BJ (cell line): ENCODE measurements around the gene EHF. TPM values are rescaled to one million over a fixed set of nuclear protein-coding genes. Genes with fewer than 3 reads are reported as not detected.
A peak's percentile ranks its signal among the peaks of the same experiment; 100 is the strongest.

ENCODE experiments used
- CTCF ChIA-PET: fragments of 350-600 bp; formaldehyde crosslinking; extraction: SDS; loops from one replicate; lab custom pipeline; 2021; ENCODE audit warnings: antibody characterized with exemption, inconsistent platforms; lab: Yijun Ruan, JAX
- POLR2A ChIA-PET: fragments of 300-600 bp; sonication (Branson Sonifier 250); formaldehyde crosslinking; extraction: SDS; loops from one replicate; lab custom pipeline; 2021; ENCODE audit warnings: antibody characterized with exemption; lab: Charles Lee
- DNase-seq: peaks from one replicate; pipeline ENCODE4 v3.0.0-alpha.2; 2011; ENCODE audit warnings: low read depth
- H3K27me3 ChIP-seq: 2 replicates; pipeline ENCODE4 v1.6.0; 2011; ENCODE audit warnings: low read length; ENCODE audit not compliant: control insufficient read depth, insufficient read depth
- H3K36me3 ChIP-seq: 2 replicates; pipeline ENCODE4 v1.5.1; 2011; ENCODE audit warnings: low read length; ENCODE audit not compliant: control insufficient read depth, insufficient read depth
- H3K4me3 ChIP-seq: 2 replicates; pipeline ENCODE4 v1.5.1; 2011; ENCODE audit warnings: low read depth, mild to moderate bottlenecking, control low read depth, low read length
- CTCF ChIP-seq: IDR thresholded peaks from 2 replicates; pipeline ENCODE4 v1.5.1; 2011; ENCODE audit warnings: low read depth, mild to moderate bottlenecking, control low read depth, inconsistent platforms, low read length, moderate library complexity; ENCODE audit not compliant: insufficient read depth
- polyA plus RNA-seq: library from polyadenylated mRNA; depleted of rRNA; stranded (reverse); fragments of >200 nt; gene quantifications from 2 replicates; pipeline ENCODE4 v1.2.3, GENCODE V29; 2011

EHF gene
- polyA plus RNA-seq, 1 experiment: not detected

- POLR2A ChIA-PET: no interaction called here
- Histone ChIP-seq H3K36me3 (no peaks in the 10 kb centered on the region), H3K4me3 (no peak overlapping the region), H3K27me3 (peaks cover 12% of the 10 kb centered on the region)
- no peak for TF ChIP-seq CTCF
- CTCF ChIA-PET: no interaction called here
- DNase-seq: no peak
These were observed 37.1 kb upstream of the EHF start for GRCh38 chr11:34583818-34584217.

GRCh38 chr11:34585304-34585734 lies 35.6 kb upstream of the EHF start:
- Histone ChIP-seq H3K27me3 (peaks cover 8% of the 10 kb centered on the region), H3K36me3 (no peaks in the 10 kb centered on the region), H3K4me3 (no peak overlapping the region)
- no peak for TF ChIP-seq CTCF
- ChIA-PET POLR2A (no interaction called here), CTCF (interaction anchor here (0.7 to 4.6 kb wide), 21 partner anchors 9 to 900 kb away, joined by 3 to 57 read pairs (median 5); no protein-coding TSS in a partner anchor)
- no peak for DNase-seq

GRCh38 chr11:34585735-34586487 lies 35.0 kb upstream of the EHF start:
- ChIA-PET CTCF (interaction anchor here (0.6 to 4.6 kb wide), 35 partner anchors 9 to 899 kb away, joined by 3 to 57 read pairs (median 4); no protein-coding TSS in a partner anchor), POLR2A (no interaction called here)
- Histone ChIP-seq H3K27me3 (peaks cover 3% of the 10 kb centered on the region), H3K36me3 (no peaks in the 10 kb centered on the region), H3K4me3 (no peak overlapping the region)
- peak; percentile 56 for TF ChIP-seq CTCF
- DNase-seq: no peak

GRCh38 chr11:34586488-34587281 lies 34.2 kb upstream of the EHF start:
- ChIA-PET CTCF (interaction anchor here (0.7 to 4.6 kb wide), 32 partner anchors 8 to 898 kb away, joined by 3 to 57 read pairs (median 4); no protein-coding TSS in a partner anchor), POLR2A (no interaction called here)
- no peak overlapping the region for H3K4me3 ChIP-seq
- no peaks in the 10 kb centered on the region for H3K36me3 ChIP-seq
- DNase-seq: no peak
- H3K27me3 ChIP-seq: no peaks in the 10 kb centered on the region
- no peak for TF ChIP-seq CTCF

GRCh38 chr11:34587282-34587677 lies 33.6 kb upstream of the EHF start:
- no peak overlapping the region for H3K4me3 ChIP-seq
- DNase-seq: no peak
- no peaks in the 10 kb centered on the region for H3K27me3 ChIP-seq
- no peaks in the 10 kb centered on the region for H3K36me3 ChIP-seq
- no peak for TF ChIP-seq CTCF
- ChIA-PET CTCF (interaction anchor here (0.9 to 4.6 kb wide), 20 partner anchors 7 to 807 kb away, joined by 3 to 57 read pairs (median 5); no protein-coding TSS in a partner anchor), POLR2A (no interaction called here)
